DLD1 (cell line): Measurements from ENCODE around the gene TUBB4A.
"Not testable (repeated sequence)": the region's sequence is repeated elsewhere in the genome, so short reads cannot be mapped to it uniquely, and the experiment has no call there.

Experiments used
- in situ Hi-C: cut with HindIII; loops from 2 replicates; pipeline ENCODE4 v1.10.0; 2017; ENCODE audit warnings: low sequenced_read_pairs

TUBB4A gene

DNA sequence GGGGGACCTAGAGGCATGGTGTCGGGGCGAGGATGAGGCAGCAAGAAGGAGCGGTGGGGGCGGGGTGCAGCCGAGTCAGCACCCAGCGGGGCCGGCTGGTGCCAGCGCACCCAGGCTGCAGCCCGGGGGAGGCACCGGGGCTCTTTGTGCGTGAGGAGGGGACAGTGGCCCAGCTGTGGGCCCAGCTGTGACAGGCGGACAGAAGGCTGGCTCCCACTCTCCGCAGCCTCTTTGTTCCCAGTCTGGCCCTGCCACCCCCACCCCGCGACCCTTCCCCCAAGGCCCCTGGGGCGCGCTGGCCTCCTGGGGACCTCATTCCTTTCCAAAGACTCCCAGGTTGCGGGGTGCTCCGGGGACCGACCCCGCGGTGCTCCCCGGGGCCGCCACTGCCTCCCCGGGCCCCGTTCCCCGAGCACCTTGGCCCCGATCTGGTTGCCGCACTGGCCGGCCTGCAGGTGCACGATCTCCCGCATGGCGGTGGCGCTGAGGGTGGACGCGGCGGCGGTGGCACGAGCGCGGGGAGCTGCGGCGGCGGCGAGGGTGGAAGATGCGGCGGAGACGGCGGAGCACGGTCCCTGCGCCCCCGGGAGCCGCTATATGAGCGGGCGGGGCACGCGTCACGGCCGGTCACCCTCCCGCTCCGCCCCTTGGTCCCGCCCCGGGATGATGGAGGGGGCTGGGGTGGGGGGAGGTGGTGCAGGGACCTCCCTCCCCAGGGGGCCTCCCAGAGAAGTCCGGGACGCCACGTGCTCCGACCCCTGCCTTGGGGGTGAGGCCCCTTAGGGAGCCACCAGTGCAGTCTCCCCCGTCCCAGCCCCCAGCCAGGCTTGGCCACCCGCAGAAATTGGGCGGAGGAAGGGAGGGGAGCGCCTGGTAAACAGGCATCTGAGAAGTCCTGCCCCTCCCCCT is at the start of gene TUBB4A:
Gene TUBB4A (minus strand): TSS at position 570 of the 909 bp plus-strand sequence. CDS start 97 bp downstream, at position 473.
- in situ Hi-C loops: no loop called here

DNA sequence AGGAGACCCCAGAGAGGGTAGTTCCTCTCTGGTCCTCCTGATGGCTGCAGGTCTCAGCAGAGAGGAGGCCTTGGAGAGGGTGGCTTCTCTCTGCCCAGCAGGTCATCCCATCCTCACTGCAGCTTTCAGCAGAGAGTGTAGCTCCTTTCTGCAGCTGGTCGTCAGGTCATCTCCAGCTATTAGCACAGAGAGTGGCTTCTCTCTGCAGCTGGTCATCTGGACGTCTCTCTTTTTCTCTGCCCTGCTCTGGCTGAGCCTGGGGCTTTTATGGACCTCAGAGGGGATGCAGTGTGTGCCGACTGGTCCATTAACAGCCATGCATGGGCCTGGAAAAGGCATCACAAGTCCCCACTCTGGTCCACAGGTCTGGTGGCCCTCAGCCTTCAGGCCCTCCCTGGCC is 49.0 kb upstream of the TUBB4A start:
- in situ Hi-C loops: no loop called here

DNA sequence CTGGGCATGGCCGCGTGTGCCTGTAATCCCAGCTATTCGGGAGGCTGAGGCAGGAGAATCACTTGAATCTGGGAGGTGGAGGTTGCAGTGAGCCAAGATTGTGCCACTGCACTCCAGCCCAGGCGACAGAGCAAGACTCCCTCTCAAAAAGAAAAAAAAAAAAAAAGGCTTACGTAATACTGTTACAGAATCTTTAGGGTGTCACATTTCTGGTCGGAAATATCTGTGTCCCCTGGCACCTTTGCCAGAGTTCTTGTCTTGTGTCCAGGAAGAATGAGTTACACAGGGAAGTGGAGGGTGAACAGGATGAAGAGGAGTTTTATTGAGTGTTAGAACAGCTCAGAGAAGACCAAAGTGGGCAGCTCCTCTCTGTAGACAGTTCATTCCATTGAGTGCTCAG is 48.6 kb upstream of the TUBB4A start:
- in situ Hi-C loops: not testable (repeated sequence)

DNA sequence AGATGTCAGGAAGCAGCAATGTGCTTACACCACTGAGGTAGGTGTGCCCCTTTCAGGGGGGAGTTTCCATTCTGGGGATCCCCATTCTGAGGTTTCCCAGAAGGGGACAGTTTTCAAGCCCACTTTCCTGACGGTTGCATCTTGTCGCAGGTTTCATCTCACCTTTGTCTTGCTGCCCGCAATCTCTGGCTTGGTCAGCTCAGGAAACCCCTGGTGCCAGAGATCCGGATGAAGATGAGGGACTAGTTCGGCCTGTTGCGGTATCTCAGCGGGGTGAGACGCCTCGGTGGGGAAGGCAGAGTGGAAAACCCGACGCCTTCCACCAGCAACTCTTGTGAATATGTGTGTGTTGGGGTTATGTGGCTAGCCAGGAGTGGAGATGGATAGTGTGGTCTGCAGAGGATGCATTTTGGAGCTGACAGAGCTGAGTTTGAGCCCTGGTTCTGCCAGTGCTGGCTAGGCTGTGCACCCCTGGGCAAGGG is 41.8 kb upstream of the TUBB4A start:
- in situ Hi-C loops: no loop called here

DNA sequence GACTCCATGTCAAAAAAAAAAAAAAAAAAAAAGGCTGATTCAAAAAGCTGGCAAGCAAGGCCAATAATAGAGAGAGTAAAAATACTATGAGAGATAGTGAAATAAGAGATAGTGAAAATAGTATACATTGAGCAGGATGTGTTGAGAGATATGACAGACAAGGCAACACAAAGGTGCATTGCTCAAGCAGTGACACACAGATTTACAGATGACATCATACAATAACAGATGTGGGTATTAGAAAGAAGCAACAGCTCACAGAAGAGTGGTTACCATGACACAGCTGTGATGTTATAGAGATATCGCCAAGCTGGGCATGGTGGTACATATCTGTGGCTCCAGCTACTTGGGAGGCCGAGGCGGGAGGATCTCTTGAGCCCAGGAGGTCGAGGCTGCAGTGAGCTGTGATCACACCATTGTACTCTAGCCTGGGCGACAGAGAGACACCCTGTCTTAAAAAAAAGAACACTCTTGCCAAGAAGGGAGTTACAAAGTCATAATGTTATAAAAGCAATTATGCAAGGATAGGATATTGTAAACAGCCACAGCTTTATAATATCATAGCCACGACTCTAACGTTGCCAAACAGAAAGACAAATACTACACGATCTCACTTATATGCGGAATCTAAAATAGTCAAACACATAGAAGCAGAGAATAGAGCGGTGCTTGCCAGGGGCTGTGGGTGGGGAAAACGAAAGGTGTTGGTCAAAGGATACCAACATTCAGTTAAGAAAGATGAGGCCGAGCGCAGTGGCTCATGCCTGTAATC is 39.0 kb upstream of the TUBB4A start:
- in situ Hi-C loops: no loop called here

DNA sequence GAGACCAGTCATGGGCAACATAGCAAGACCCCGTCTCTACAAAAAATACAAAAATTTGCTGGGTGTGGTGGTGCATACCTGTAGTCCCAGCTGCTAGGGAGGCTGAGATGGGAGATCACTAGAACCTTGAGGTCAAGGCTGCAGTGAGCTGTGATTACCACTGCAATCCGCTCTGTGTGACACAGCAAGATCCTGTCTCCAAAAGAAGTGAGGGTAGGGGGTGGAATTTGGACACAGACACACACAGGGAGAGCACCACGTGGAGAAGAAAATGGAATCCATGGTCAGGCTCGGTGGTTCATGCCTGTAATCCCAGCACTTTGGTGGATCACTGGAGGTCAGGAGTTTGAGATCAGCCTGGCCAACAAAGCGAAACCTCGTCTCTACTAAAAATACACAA is 37.4 kb upstream of the TUBB4A start:
- in situ Hi-C loops: no loop called here

DNA sequence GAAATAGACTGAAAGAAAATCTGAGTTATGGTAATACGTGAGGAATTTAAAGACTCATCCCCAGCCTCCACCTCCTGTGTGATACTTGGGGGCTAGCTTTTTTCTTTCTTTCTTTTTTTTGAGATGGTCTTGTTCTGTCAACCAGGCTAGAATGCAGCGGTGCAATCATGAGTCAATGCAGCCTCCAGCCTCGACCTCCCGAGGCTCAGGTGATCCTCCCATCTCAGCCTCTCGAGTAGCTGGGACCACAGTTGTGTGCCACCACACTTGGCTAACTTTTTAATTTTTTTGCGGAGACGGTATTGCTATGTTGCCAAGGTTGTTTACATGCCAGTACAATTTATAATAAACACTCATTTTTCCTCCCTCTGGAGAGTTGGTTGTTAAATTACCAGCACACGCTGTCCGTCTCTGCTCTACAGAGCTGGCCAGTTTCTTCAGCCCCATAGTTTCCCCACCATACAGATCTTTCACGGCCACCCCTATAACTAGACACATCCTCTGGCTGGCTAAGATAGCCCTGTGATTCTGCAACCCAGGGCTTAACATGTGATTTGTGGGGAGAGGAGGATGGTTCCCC is 33.5 kb upstream of the TUBB4A start:
- in situ Hi-C loops: no loop called here

DNA sequence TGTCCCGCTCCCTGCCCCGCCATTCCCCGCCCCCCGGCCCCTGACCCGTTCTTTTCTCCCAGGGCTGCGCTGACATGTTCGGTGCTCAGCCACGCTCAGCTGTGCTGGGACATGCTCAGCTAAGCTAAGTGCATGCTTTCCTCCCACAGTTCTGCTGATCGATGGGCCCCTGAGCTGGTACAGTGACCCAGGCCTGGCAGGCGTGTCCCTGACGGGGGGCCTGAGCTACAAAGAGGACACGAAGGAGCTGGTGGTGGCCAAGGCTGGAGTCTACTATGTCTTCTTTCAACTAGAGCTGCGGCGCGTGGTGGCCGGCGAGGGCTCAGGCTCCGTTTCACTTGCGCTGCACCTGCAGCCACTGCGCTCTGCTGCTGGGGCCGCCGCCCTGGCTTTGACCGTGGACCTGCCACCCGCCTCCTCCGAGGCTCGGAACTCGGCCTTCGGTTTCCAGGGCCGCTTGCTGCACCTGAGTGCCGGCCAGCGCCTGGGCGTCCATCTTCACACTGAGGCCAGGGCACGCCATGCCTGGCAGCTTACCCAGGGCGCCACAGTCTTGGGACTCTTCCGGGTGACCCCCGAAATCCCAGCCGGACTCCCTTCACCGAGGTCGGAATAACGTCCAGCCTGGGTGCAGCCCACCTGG is 32.5 kb upstream of the TUBB4A start:
- in situ Hi-C loops: no loop called here

DNA sequence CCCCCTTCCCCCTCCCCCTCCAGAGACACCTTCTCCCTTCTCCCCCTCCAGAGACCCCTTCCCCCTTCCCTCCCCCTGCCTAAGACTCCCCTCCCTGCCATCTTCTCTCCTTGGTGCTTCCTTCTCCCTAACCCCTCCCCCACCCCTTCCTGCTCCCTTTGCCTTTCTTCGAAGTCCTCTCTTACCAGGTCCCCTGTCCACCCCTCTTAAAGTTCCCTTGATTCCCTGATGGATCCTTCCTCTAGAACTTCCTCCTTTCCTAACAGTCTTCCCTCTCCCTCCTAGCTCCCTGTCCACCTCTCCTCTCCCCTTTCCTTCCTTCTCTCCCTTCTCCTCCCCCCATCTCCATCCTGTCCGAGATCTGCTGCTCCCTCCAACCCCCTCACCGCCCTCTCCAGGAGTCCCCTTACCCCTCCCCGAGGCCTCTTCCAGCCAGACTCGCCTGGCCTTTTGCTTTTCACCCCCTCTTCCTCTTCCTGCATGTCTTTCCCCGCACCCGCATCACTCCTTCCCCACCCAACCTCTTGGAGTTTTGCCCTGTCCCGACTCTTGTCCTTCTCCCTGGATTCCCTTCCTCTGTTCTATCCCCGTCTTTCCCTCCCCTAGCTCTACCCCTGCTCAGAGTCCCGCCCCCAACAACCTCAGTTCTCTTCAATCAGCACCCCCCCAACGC is 31.8 kb upstream of the TUBB4A start:
- in situ Hi-C loops: no loop called here

DNA sequence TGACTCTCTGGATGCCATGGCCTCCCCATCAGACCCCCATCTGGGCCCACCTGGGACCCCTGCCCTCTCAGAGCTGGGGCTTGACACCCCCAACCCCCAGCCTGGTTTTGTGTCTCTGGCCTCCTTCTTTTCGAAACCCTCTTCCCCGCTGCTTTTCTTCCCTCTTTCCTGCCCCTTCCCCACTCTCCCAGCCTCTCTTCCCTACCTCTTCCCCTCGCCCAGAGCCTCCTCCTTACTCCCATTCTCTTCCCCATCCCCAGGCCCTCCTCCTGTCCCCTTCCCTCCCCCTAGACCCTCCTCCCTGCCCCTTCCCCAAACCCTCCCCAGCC is 30.9 kb upstream of the TUBB4A start:
- in situ Hi-C loops: no loop called here

DNA sequence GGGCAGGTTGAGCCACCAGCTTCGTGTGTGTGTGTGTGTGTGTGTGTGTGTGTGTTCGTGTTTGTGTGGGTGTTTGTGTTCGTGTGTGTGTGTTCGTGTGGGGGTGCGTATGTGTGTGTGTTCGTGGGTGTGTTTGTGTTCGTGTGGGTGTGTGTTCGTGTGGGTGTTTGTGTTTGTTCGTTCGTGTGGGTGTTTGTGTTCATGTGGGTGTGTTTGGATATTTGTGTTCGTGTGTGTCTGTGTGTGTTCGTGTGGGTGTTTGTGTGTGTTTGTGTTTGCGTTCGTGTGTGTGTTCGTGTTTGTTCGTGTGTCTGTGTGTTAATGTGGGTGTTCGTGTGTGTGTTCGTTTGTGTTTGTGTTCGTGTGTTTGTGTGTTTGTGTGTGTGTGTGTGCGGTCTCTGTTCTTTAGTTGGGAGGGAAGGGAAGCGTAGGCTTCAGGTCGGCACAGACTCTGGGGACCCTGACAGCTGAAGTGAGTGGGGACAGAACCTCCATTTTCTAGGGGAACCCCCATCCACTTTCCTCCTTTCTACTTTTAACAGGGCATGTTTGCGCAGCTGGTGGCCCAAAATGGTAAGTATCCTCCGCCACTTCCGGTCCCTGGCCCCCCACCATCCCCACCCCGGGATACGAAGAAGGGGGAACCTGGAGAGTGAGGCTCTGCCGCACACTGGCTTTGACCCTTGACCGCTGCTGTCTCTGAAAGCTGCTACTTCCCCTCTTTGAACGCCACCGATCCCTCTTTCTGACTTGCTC is 30.3 kb upstream of the TUBB4A start:
- in situ Hi-C loops: no loop called here

DNA sequence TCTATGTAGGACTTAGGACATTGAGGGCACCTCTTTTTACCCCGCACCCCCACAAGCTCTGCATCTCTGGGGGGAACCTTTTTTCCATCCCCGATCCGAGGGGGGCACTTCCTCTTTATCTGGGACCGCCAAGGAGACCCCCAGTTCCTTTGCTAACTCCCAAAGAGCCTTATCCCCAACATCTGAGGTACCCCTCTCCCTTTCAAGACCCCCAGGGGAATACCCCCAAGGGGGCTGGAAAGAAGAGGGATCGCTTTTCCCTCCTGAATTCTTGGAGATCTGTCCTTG is 29.8 kb upstream of the TUBB4A start:
- in situ Hi-C loops: no loop called here

DNA sequence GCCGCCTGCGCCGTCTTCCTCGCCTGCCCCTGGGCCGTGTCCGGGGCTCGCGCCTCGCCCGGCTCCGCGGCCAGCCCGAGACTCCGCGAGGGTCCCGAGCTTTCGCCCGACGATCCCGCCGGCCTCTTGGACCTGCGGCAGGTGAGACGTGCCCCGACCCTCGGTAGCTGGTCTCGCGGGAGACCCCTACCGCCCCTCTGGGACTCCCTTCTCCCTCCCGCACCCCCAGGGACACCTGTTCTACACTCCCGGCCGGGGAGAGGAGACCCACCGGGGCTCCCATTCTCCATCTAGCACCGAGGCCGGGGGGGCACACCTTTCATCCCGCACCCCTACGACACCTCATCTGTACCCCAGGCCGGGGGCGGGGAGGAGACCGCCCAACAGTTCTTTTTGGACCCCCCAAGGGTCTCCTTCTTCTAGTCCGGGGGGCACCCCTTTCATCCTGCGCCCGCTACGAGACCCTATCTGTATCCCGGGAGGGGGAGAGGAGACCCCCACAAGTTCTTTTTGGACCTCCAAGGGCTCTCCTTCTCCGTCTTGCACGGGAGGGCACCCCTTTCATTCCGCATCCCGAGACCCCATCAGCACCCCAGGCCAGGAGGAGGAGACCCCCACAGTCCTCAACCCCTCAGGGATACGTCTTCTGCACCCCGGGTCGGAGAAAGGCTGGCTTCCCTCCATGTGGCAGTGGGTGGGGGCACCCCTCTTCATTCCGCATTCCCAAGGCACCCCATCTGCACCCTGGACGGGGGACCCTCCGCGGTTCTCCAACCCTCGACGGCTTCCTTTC is 29.2 kb upstream of the TUBB4A start:
- in situ Hi-C loops: no loop called here

DNA sequence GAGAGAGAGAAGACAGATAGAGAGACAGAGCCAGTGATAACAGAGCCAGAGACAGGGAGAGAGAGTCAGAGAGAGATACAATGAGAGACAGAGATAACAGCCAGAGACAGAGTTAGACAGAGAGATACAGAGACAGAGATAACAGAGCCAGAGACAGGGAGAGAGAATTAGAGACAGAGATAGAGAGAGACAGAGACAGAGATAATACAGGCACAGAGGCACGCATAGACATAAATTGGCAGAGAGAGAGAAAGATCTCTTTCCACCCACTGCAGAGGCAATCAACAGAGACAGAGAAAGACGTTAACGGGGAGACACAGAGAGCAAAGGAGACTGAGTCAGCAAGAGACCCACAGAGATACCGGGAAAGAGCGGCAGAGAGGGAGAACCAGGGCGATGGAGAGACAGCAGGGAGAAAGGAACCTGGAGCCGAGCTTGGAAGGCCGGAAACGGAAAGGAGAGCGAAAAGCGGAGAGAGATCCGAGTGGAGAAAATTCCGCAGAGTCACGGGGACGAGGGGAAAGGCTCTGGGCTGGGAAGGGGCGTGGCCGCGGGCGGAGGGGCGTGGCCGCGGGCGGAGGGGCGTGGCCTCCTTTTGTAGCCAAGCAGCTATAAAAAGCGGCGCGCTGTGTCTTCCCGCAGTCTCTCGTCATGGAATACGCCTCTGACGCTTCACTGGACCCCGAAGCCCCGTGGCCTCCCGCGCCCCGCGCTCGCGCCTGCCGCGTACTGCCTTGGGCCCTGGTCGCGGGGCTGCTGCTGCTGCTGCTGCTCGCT is 28.5 kb upstream of the TUBB4A start, which contains the start of gene TNFSF9:
Gene TNFSF9 (plus strand): TSS at position 641 of the 777 bp plus-strand sequence. CDS start 11 bp downstream, at position 652.
- in situ Hi-C loops: no loop called here

DNA sequence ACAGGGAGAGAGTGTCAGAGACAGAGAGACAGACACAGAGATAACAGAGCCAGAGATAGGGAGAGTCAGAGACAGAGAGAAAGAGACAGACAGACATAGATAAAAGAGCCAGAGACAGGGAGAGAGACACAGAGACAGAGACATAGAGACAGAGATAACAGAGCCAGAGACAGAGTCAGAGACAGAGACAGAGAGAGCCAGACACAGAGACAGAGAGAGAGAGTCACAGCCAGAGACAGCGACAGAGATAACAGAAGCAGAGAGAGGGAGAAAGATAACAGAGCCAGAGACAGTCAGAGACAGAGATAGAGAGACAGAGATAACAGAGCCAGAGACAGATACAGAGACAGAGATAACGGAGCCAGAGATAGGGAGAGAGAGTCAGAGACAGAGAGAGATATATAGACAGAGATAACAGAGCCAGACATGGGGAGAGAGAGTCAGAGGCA is 27.9 kb upstream of the TUBB4A start:
- in situ Hi-C loops: no loop called here

DNA sequence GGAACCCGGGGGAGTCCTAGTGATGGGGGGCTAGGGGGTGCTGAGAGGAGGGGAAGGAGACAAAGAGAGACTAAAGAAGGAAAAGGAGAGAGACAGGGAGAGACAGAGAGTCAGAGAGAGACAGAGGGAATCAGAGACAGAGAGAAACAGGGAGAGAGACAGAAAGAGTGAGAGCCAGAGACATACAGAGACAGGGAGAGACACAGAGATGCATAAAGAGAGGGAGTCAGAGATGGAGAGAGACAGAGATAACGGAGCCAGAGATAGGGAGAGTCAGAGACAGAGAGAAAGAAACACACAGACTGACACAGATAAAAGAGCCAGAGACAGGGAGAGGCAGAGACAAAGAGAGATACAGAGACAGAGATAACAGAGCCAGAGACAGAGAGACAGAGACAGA is 27.2 kb upstream of the TUBB4A start:
- in situ Hi-C loops: no loop called here

DNA sequence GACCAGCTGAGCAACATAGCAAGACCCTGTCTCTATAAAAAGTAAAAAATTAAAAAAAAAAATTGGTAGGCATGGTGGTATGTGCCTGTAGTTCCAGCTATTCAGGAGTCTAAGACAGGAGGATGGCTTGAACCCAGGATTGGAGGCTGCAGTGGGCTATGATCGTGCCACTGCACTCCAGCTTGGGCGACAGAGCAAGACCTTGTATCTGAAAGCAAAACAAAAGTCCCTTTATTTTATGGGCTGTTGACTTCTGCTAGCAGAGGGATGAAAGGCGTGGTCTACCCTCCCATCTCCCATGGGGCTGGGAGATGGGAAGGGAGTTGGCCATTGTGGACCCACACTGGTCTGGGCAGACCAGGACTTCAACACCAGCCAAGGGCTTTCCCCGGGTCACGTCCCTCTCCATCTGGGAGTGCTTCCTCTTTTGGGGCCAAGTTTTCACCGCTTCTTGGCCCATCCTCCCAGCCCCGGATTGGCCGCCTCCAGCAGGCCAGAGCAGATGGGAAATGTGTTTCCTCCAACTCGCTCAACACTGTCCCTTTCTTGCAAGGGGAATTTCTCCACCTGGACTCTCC is 26.5 kb upstream of the TUBB4A start:
- in situ Hi-C loops: no loop called here
